Esophagus squamous epithelium (tissue), 5 donors: Measurements from ENCODE around the gene CLSTN2. TPM values are rescaled to one million over a fixed set of nuclear protein-coding genes. Genes with fewer than 3 reads are reported as not detected.
A peak's percentile ranks its signal among the peaks of the same experiment; 100 is the strongest.

Source experiments
- DNase-seq: peaks from one replicate; lab custom pipeline; 2025; lab: John Stamatoyannopoulos, UW
- H3K27ac ChIP-seq, 4 donors: fragments of 200-600 bp; sonication (generic); one replicate each; pipeline ENCODE4 v1.5.1; 2016 to 2019; ENCODE audit warnings: mild to moderate bottlenecking in 1 of 4
- H3K27me3 ChIP-seq, 4 donors: fragments of 200-600 bp; sonication (generic); 1 replicate in 3 of 4; 2 replicates in 1 of 4; pipeline versions ENCODE4 v1.5.1 to v1.6.0; 2017 to 2021; ENCODE audit warnings: antibody characterized with exemption in 1 of 4
- H3K36me3 ChIP-seq, 3 donors: fragments of 200-600 bp; sonication (generic); one replicate each; pipeline ENCODE4 v1.5.1; 2016 to 2019
- H3K4me1 ChIP-seq, 3 donors: fragments of 200-600 bp; sonication (generic); one replicate each; pipeline ENCODE4 v1.5.1; 2017 to 2019
- H3K4me3 ChIP-seq, 4 donors: fragments of 200-600 bp; sonication (generic); 1 replicate in 3 of 4; 2 replicates in 1 of 4; pipeline ENCODE4 v1.5.1; 2016 to 2019; ENCODE audit warnings: mild to moderate bottlenecking in 2 of 4, moderate library complexity in 1 of 4
- H3K9me3 ChIP-seq, 3 donors: fragments of 200-600 bp; sonication (generic); one replicate each; pipeline ENCODE4 v1.5.1; 2016 to 2019
- CTCF ChIP-seq, 6 experiments: fragments of 450-650 bp in 4 of 6; fragments of 200-600 bp in 2 of 6; sonication (generic) in 2 of 6; IDR thresholded peaks; one replicate each; pipeline ENCODE4 v1.5.1; 2016 to 2019; ENCODE audit warnings: antibody characterized with exemption in 6 of 6, mild to moderate bottlenecking in 4 of 6, moderate library complexity in 4 of 6
- POLR2A ChIP-seq, 4 donors: fragments of 450-650 bp; IDR thresholded peaks; one replicate each; pipeline ENCODE4 v1.6.1; 2017; ENCODE audit warnings: antibody characterized with exemption in 4 of 4, mild to moderate bottlenecking in 4 of 4, moderate library complexity in 3 of 4
- WGBS, 2 donors: methylation state at CpG; one replicate each; pipeline ENCODE4 v1.1.5; 2018; 5-methylcytosine and 5-hydroxymethylcytosine counted together
- intact Hi-C: fragments of 100-400 bp; cut with DNase I; formaldehyde crosslinking; loops from one replicate; pipeline ENCODE4 v1.15.0; 2022
- total RNA-seq, 4 donors: library from RNA; depleted of rRNA; stranded (reverse); fragments of >200 nt; gene quantifications; one replicate each; pipeline ENCODE4 v1.1.0, GENCODE V29; 2016
- donor health status: DM: yes; HTN: yes; CAD: no.

CLSTN2 gene
- total RNA-seq, 4 donors from 2014 or later, result 0.53 to 5.0 (median 3.1) TPM

- TF ChIP-seq POLR2A (IDR thresholded peaks at IDR 0.05) (no peak), CTCF (IDR thresholded peaks at IDR 0.05) (no peak)
- H3K9me3 ChIP-seq, result no peaks in the 10 kb centered on the region
- H3K27me3 ChIP-seq, result no peaks in the 10 kb centered on the region
- no peak overlapping the region for H3K27ac ChIP-seq
- H3K4me3 ChIP-seq, result no peak overlapping the region
- H3K36me3 ChIP-seq, result no peaks in the 10 kb centered on the region
- no peak for DNase-seq
- intact Hi-C loops, result no loop called here
- WGBS, 2 donors, result 66 to 67% methylated on average over 4 to 6 of the region's 6 CpGs
- H3K4me1 ChIP-seq, result peaks cover 0 to 9% (median 8%) of the 10 kb centered on the region in 3 donors
Observed at GRCh38 chr3:140438736-140439470, 503.9 kb downstream of the CLSTN2 start.

GRCh38 chr3:140439527-140439926, 504.5 kb downstream of the CLSTN2 start:
- no peak overlapping the region for H3K27ac ChIP-seq
- WGBS, 2 donors, result 81% methylated on average over 5 of the region's 5 CpGs
- H3K4me3 ChIP-seq, result no peak overlapping the region
- no peaks in the 10 kb centered on the region for H3K9me3 ChIP-seq
- H3K36me3 ChIP-seq, result no peaks in the 10 kb centered on the region
- no peaks in the 10 kb centered on the region for H3K27me3 ChIP-seq
- DNase-seq, result no peak
- TF ChIP-seq CTCF (IDR thresholded peaks at IDR 0.05) (no peak), POLR2A (IDR thresholded peaks at IDR 0.05) (no peak)
- H3K4me1 ChIP-seq, result peaks cover 0 to 9% (median 8%) of the 10 kb centered on the region in 3 donors
- intact Hi-C loops, result no loop called here

GRCh38 chr3:140440446-140440845, 505.5 kb downstream of the CLSTN2 start:
- DNase-seq, result no peak
- Histone ChIP-seq H3K36me3 (no peaks in the 10 kb centered on the region), H3K27ac (peak overlapping the region in 2 of 4 donors; percentile 69 to 77), H3K9me3 (no peaks in the 10 kb centered on the region), H3K4me1 (peaks cover 0 to 9% (median 8%) of the 10 kb centered on the region in 3 donors), H3K27me3 (no peaks in the 10 kb centered on the region), H3K4me3 (no peak overlapping the region)
- intact Hi-C loops, result no loop called here
- WGBS, 2 donors, result 56 to 82% methylated on average over 1 of the region's 1 CpG
- TF ChIP-seq POLR2A (IDR thresholded peaks at IDR 0.05) (no peak), CTCF (IDR thresholded peaks at IDR 0.05) (no peak)

- no peaks in the 10 kb centered on the region for H3K36me3 ChIP-seq
- H3K4me3 ChIP-seq, result no peak overlapping the region
- H3K4me1 ChIP-seq, result peaks cover 0 to 9% (median 8%) of the 10 kb centered on the region in 3 donors
- H3K9me3 ChIP-seq, result no peaks in the 10 kb centered on the region
- DNase-seq, result no peak
- no peaks in the 10 kb centered on the region for H3K27me3 ChIP-seq
- intact Hi-C loops, result no loop called here
- H3K27ac ChIP-seq, result peak overlapping the region in 2 of 4 donors; percentile 69 to 77
- 43 to 57% methylated on average over 2 of the region's 2 CpGs for WGBS, 2 donors
- no peak for TF ChIP-seq CTCF (IDR thresholded peaks at IDR 0.05)
- TF ChIP-seq POLR2A (IDR thresholded peaks at IDR 0.05), result no peak
Observed at GRCh38 chr3:140441006-140441405, 506.0 kb downstream of the CLSTN2 start.

- Histone ChIP-seq H3K36me3 (no peaks in the 10 kb centered on the region), H3K4me1 (peaks cover 0 to 9% (median 8%) of the 10 kb centered on the region in 3 donors), H3K4me3 (no peak overlapping the region), H3K27me3 (no peaks in the 10 kb centered on the region), H3K9me3 (no peaks in the 10 kb centered on the region), H3K27ac (peak overlapping the region in 1 of 4 donors; percentile 34)
- TF ChIP-seq POLR2A (IDR thresholded peaks at IDR 0.05) (no peak), CTCF (IDR thresholded peaks at IDR 0.05) (no peak)
- no peak for DNase-seq
- intact Hi-C loops, result no loop called here
- 78 to 80% methylated on average over 2 of the region's 2 CpGs for WGBS, 2 donors
Observed at GRCh38 chr3:140442621-140443020, 507.6 kb downstream of the CLSTN2 start.
